NCI-H2196 treated with DMSO at 0.1 percent for 48 hours (cell line): ENCODE results near the gene ZNF521.

ENCODE experiments used
- DNase-seq: peaks from one replicate; lab custom pipeline; 2025; ENCODE audit not compliant: unreplicated experiment; lab: John Stamatoyannopoulos, UW

ZNF521 gene

GRCh38 chr18:25171334-25171733 is 180.6 kb downstream of the ZNF521 start:
- no peak for DNase-seq

GRCh38 chr18:25170402-25170801 is 181.6 kb downstream of the ZNF521 start:
- no peak for DNase-seq

- no peak for DNase-seq
Measured at GRCh38 chr18:25169701-25170100, 182.3 kb downstream of the ZNF521 start.

GRCh38 chr18:25167612-25168410 is 184.2 kb downstream of the ZNF521 start:
- no peak for DNase-seq

GRCh38 chr18:25166113-25166512 is 185.9 kb downstream of the ZNF521 start:
- DNase-seq, result no peak

- DNase-seq, result no peak
Measured at GRCh38 chr18:25164848-25165811, 186.8 kb downstream of the ZNF521 start.

GRCh38 chr18:25164211-25164847 is 187.6 kb downstream of the ZNF521 start:
- DNase-seq, result no peak

- no peak for DNase-seq
Measured at GRCh38 chr18:25153426-25153825, 198.5 kb downstream of the ZNF521 start.

- no peak for DNase-seq
Measured at GRCh38 chr18:25147877-25148488, 204.0 kb downstream of the ZNF521 start.

GRCh38 chr18:25146512-25146910 is 205.5 kb downstream of the ZNF521 start:
- no peak for DNase-seq

- no peak for DNase-seq
Measured at GRCh38 chr18:25145731-25146511, 206.0 kb downstream of the ZNF521 start.

GRCh38 chr18:25144820-25145219 is 207.1 kb downstream of the ZNF521 start:
- no peak for DNase-seq

GRCh38 chr18:25141886-25142285 is 210.1 kb downstream of the ZNF521 start:
- DNase-seq, result no peak

GRCh38 chr18:25141399-25141798 is 210.6 kb downstream of the ZNF521 start:
- no peak for DNase-seq

- DNase-seq, result no peak
Measured at GRCh38 chr18:25140962-25141308, 211.0 kb downstream of the ZNF521 start.

GRCh38 chr18:25140124-25140961 is 211.6 kb downstream of the ZNF521 start:
- no peak for DNase-seq

- no peak for DNase-seq
Measured at GRCh38 chr18:25137197-25137472, 214.8 kb downstream of the ZNF521 start.

GRCh38 chr18:25136416-25137196 is 215.4 kb downstream of the ZNF521 start:
- DNase-seq, result no peak

- DNase-seq, result no peak
Measured at GRCh38 chr18:25134861-25135260, 217.1 kb downstream of the ZNF521 start.
